NCI-H1105 treated with DMSO at 0.1 percent for 48 hours (cell line): Measurements from ENCODE around the gene OR2T8.
"Not testable (repeated sequence)": the region's sequence is repeated elsewhere in the genome, so short reads cannot be mapped to it uniquely, and the experiment has no call there.

Experiments
- DNase-seq: peaks from one replicate; lab custom pipeline; 2025; lab: John Stamatoyannopoulos, UW

The OR2T8 gene

GRCh38 chr1:247919952-247920351, at the start of gene OR2T8:
Gene OR2T8, plus strand, starts transcription at chr1:247920252. Its CDS starts 766 bp downstream, at chr1:247921018.
- DNase-seq: no peak

- no peak for DNase-seq
Measured at GRCh38 chr1:247883346-247883745, 36.7 kb upstream of the OR2T8 start.

GRCh38 chr1:247884797-247885413, 35.1 kb upstream of the OR2T8 start:
- DNase-seq: no peak

GRCh38 chr1:247895163-247895637, 24.9 kb upstream of the OR2T8 start, which contains the start of gene OR2W3:
Gene OR2W3, plus strand, starts transcription at chr1:247895587. Its CDS starts 0 bp downstream, at chr1:247895587.
- DNase-seq: no peak

- DNase-seq: no peak
Measured at GRCh38 chr1:247895976-247896375, 24.1 kb upstream of the OR2T8 start.

GRCh38 chr1:247904122-247904521, 15.9 kb upstream of the OR2T8 start:
- DNase-seq: no peak

- no peak for DNase-seq
Measured at GRCh38 chr1:247905181-247905580, 14.9 kb upstream of the OR2T8 start.

- no peak for DNase-seq
Measured at GRCh38 chr1:247905910-247906503, 14.0 kb upstream of the OR2T8 start.

- DNase-seq: no peak
Measured at GRCh38 chr1:247906504-247907047, 13.5 kb upstream of the OR2T8 start.

GRCh38 chr1:247908766-247909165, 11.3 kb upstream of the OR2T8 start:
- DNase-seq: no peak

GRCh38 chr1:247913786-247914185, 6.3 kb upstream of the OR2T8 start:
- DNase-seq: no peak

- DNase-seq: no peak
Measured at GRCh38 chr1:247914941-247915662, 5.0 kb upstream of the OR2T8 start.

- DNase-seq: no peak
Measured at GRCh38 chr1:247923941-247924340, 3.9 kb downstream of the OR2T8 start.

- DNase-seq: no peak
Measured at GRCh38 chr1:247924868-247925267, 4.8 kb downstream of the OR2T8 start, which contains the start of gene OR2AJ1. Gene OR2AJ1, plus strand, starts transcription at chr1:247924889. Its CDS starts 8,880 bp downstream, at chr1:247933769.

- no peak for DNase-seq
Measured at GRCh38 chr1:247933989-247934388, 13.9 kb downstream of the OR2T8 start.

GRCh38 chr1:247935781-247936180, 15.7 kb downstream of the OR2T8 start:
- DNase-seq: no peak

GRCh38 chr1:247936415-247936814, 16.4 kb downstream of the OR2T8 start:
- DNase-seq: no peak

- DNase-seq: not testable (repeated sequence)
Measured at GRCh38 chr1:247936965-247937734, 17.1 kb downstream of the OR2T8 start.

- DNase-seq: no peak
Measured at GRCh38 chr1:247942624-247943023, 22.6 kb downstream of the OR2T8 start.

GRCh38 chr1:247948558-247948957, 28.5 kb downstream of the OR2T8 start, which contains the start of gene OR2L8:
Gene OR2L8, plus strand, starts transcription at chr1:247948858. Its CDS starts 0 bp downstream, at chr1:247948858.
- no peak for DNase-seq

- no peak for DNase-seq
Measured at GRCh38 chr1:247953408-247953807, 33.4 kb downstream of the OR2T8 start.

- no peak for DNase-seq
Measured at GRCh38 chr1:247961791-247962190, 41.7 kb downstream of the OR2T8 start.
